Spleen (tissue), 7 donors: ENCODE results near the gene DISC1.

Experiments
- POLR2A ChIP-seq, 3 donors: fragments of 450-650 bp; IDR thresholded peaks; one replicate each; pipeline ENCODE4 v1.5.1; 2017; ENCODE audit warnings: antibody characterized with exemption in 3 of 3, mild to moderate bottlenecking in 1 of 3
- POLR2AphosphoS5 ChIP-seq, 3 donors: sonication (generic); formaldehyde crosslinking; IDR thresholded peaks; one replicate each; pipeline ENCODE4 v1.5.1; 2017; ENCODE audit warnings: antibody characterized with exemption in 3 of 3
- TF ChIP-seq, protein P1 (sequence below), 11 experiments: fragments of 200-600 bp in 7 of 11; fragments of 450-650 bp in 4 of 11; sonication (generic) in 4 of 11; IDR thresholded peaks in 8 of 11; conservative IDR thresholded peaks in 3 of 11; 1 replicate in 7 of 11; 2 replicates in 4 of 11; pipeline versions ENCODE4 v1.4.0 to v1.8.0; 2016 to 2021; ENCODE audit warnings: antibody characterized with exemption in 11 of 11, inconsistent platforms in 4 of 11, mild to moderate bottlenecking in 1 of 11
- donor health status: DM: no; HTN: no; CAD: no; lungs with moderate emphysema.
- donor health status: DM: no; HTN: no; CAD: no.
- donor health status: DM: no; HTN: no; CAD: no.

DNA sequence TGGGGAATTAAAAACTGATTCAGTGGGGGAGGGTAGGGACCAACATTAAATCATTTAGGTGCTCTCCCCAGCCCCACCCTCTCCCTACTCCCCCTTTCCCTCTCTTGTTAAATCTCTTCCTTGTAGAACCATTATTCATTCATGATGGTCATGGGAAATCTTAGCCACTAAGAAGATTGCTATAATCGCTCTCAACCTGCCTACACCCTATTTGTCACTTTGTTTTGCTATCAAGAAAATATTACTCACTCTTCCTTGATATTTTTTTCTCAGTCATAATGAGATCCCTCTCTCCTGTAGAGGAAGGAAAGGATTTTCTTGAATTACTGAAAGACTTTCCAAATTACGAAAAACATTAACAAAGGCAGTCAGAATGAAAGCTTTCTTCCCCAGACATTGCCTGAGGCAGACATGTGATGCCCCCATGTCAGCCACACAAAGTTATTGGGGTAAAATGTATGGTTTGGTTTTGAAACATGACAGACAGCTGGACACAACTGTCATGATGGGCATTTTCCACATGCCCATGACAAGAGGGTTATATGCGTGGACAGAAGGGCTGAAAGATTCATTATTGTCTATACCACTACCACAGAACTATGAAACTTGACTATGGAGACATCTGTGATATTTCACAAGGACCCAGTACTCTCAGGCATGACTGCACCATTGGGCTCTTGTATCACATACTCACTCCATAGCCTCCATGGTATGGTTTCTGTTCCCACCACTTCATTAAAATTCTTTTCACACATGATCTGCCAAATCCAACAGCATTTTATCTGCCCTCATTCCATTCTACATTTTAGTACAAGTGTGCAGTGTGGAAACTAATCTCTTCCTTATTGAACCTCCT, 420.1 kb downstream of the DISC1 start:
- TF ChIP-seq, protein P1, sequence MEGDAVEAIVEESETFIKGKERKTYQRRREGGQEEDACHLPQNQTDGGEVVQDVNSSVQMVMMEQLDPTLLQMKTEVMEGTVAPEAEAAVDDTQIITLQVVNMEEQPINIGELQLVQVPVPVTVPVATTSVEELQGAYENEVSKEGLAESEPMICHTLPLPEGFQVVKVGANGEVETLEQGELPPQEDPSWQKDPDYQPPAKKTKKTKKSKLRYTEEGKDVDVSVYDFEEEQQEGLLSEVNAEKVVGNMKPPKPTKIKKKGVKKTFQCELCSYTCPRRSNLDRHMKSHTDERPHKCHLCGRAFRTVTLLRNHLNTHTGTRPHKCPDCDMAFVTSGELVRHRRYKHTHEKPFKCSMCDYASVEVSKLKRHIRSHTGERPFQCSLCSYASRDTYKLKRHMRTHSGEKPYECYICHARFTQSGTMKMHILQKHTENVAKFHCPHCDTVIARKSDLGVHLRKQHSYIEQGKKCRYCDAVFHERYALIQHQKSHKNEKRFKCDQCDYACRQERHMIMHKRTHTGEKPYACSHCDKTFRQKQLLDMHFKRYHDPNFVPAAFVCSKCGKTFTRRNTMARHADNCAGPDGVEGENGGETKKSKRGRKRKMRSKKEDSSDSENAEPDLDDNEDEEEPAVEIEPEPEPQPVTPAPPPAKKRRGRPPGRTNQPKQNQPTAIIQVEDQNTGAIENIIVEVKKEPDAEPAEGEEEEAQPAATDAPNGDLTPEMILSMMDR (IDR thresholded peaks at IDR 0.05 in 8 of 11, conservative IDR thresholded peaks at IDR 0.05 in 3 of 11) = no peak
- TF ChIP-seq POLR2A (IDR thresholded peaks at IDR 0.05) (no peak), POLR2AphosphoS5 (IDR thresholded peaks at IDR 0.05) (no peak)
